Measurements from ENCODE around the gene TBCC.

DNA sequence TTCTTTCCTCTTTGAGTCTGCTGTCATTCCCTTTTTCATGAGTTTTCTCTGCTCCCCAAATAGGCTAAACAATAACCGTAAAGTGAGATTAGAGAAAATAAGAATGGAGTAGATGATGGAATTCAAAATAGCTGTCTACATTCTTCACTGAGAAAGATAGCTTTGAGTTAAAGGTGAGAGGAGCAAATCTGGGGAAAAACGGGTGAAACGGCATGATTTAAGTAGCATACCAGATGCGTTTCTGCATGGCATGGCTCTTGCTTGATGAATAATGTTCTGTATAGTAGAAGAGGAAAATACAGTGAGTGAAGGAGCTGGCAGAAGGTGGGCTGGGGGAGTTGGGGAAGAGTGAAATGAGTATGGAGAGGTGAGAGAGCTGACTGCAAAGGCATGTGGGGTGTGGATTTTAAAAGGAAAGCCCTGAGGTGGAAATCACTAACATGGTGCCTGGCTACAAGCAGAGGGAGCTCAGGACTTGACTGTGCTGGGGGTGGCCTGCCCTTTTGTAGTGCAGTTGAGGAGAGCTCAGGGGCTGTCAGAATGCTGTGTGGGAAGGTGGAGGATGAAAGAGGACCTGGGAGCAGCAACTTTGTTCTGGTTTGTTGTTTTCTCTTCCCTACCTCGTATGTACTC is 44.8 kb upstream of the TBCC start:
- TF ChIP-seq, protein P1, sequence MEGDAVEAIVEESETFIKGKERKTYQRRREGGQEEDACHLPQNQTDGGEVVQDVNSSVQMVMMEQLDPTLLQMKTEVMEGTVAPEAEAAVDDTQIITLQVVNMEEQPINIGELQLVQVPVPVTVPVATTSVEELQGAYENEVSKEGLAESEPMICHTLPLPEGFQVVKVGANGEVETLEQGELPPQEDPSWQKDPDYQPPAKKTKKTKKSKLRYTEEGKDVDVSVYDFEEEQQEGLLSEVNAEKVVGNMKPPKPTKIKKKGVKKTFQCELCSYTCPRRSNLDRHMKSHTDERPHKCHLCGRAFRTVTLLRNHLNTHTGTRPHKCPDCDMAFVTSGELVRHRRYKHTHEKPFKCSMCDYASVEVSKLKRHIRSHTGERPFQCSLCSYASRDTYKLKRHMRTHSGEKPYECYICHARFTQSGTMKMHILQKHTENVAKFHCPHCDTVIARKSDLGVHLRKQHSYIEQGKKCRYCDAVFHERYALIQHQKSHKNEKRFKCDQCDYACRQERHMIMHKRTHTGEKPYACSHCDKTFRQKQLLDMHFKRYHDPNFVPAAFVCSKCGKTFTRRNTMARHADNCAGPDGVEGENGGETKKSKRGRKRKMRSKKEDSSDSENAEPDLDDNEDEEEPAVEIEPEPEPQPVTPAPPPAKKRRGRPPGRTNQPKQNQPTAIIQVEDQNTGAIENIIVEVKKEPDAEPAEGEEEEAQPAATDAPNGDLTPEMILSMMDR (IDR thresholded peaks at IDR 0.05), result no peak
- TF ChIP-seq POLR2A (IDR thresholded peaks at IDR 0.05), result no peak

All from gastroesophageal sphincter (tissue), 3 donors.